WTC11 (cell line): ENCODE data around the gene CTTN.

Source experiments
- ATF1 ChIP-seq: sonication (generic); formaldehyde crosslinking; IDR thresholded peaks from 2 replicates; pipeline ENCODE4 v1.8.1; 2023; ENCODE audit warnings: mild to moderate bottlenecking, moderate library complexity, missing genetic modification reagents
- ATF6 ChIP-seq: sonication (generic); formaldehyde crosslinking; IDR thresholded peaks from 2 replicates; pipeline ENCODE4 v1.8.1; 2023; ENCODE audit warnings: mild to moderate bottlenecking, missing genetic modification reagents
- FOXK1 ChIP-seq: sonication (generic); formaldehyde crosslinking; IDR thresholded peaks from 2 replicates; pipeline ENCODE4 v1.8.0; 2022; ENCODE audit warnings: mild to moderate bottlenecking, moderate library complexity, missing genetic modification reagents
- TEAD1 ChIP-seq: sonication (generic); formaldehyde crosslinking; IDR thresholded peaks from 2 replicates; pipeline ENCODE4 v1.8.0; 2022; ENCODE audit warnings: mild to moderate bottlenecking, missing genetic modification reagents
- ZNF121 ChIP-seq: sonication (generic); formaldehyde crosslinking; IDR thresholded peaks from 2 replicates; pipeline ENCODE4 v1.8.0; 2023; ENCODE audit warnings: missing genetic modification reagents
- TF ChIP-seq, protein P1 (sequence below): fragments of 200-600 bp; IDR thresholded peaks from 2 replicates; pipeline ENCODE4 v1.8.0; 2022; ENCODE audit warnings: antibody characterized with exemption
- TF ChIP-seq, protein P2 (sequence below): sonication (generic); formaldehyde crosslinking; IDR thresholded peaks from 2 replicates; pipeline ENCODE4 v1.8.0; 2022; ENCODE audit warnings: mild to moderate bottlenecking, missing genetic modification reagents
- TF ChIP-seq, protein P3 (sequence below): sonication (generic); formaldehyde crosslinking; IDR thresholded peaks from 2 replicates; pipeline ENCODE4 v1.8.1; 2023; ENCODE audit warnings: mild to moderate bottlenecking, missing genetic modification reagents, moderate library complexity

GRCh38 chr11:70414341-70415100, 16.2 kb downstream of the CTTN start:
- TF ChIP-seq, protein P1, sequence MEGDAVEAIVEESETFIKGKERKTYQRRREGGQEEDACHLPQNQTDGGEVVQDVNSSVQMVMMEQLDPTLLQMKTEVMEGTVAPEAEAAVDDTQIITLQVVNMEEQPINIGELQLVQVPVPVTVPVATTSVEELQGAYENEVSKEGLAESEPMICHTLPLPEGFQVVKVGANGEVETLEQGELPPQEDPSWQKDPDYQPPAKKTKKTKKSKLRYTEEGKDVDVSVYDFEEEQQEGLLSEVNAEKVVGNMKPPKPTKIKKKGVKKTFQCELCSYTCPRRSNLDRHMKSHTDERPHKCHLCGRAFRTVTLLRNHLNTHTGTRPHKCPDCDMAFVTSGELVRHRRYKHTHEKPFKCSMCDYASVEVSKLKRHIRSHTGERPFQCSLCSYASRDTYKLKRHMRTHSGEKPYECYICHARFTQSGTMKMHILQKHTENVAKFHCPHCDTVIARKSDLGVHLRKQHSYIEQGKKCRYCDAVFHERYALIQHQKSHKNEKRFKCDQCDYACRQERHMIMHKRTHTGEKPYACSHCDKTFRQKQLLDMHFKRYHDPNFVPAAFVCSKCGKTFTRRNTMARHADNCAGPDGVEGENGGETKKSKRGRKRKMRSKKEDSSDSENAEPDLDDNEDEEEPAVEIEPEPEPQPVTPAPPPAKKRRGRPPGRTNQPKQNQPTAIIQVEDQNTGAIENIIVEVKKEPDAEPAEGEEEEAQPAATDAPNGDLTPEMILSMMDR: no peak
- TF ChIP-seq FOXK1 (no peak), ATF1 (CRISPR knock-in tag) (no peak), ATF6 (no peak), ZNF121 (CRISPR knock-in tag) (no peak), TEAD1 (CRISPR knock-in tag) (no peak)
- TF ChIP-seq, protein P2, sequence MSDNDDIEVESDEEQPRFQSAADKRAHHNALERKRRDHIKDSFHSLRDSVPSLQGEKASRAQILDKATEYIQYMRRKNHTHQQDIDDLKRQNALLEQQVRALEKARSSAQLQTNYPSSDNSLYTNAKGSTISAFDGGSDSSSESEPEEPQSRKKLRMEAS: no peak
- TF ChIP-seq, protein P3, sequence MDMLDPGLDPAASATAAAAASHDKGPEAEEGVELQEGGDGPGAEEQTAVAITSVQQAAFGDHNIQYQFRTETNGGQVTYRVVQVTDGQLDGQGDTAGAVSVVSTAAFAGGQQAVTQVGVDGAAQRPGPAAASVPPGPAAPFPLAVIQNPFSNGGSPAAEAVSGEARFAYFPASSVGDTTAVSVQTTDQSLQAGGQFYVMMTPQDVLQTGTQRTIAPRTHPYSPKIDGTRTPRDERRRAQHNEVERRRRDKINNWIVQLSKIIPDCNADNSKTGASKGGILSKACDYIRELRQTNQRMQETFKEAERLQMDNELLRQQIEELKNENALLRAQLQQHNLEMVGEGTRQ (CRISPR knock-in tag): no peak
